ENCODE data around the gene GPRC5A.

The GPRC5A gene

DNA sequence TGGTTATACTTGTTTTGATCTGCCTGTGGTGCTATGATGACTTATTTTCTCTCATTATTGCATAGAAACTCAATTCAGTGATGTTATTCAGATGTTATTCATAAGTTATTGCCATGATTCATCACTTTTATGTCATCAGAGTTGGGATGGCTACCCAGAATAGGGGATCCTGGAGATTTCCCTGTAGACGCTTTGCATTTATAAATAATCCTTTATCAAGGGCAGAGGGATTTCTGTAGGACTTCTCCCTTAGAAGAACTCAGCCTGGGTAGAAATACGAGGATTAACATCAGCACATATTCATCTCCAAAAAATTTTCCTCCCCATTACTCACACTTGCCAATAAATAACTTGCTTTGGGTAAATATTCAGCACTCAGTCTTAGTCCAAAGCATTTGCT is 4.9 kb downstream of the GPRC5A start:
- TF ChIP-seq, protein P1, sequence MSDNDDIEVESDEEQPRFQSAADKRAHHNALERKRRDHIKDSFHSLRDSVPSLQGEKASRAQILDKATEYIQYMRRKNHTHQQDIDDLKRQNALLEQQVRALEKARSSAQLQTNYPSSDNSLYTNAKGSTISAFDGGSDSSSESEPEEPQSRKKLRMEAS (IDR thresholded peaks at IDR 0.05): no peak
- TF ChIP-seq CREB1 (IDR thresholded peaks at IDR 0.05; ENCODE audit: low read depth) (no peak), TCF12 (IDR thresholded peaks at IDR 0.05; ENCODE audit: low read depth) (no peak), RAD21 (IDR thresholded peaks at IDR 0.05; ENCODE audit: low read depth) (no peak), FOXM1 (IDR thresholded peaks at IDR 0.05; ENCODE audit: borderline replicate concordance, low read depth) (no peak), YY1 (IDR thresholded peaks at IDR 0.05; ENCODE audit: low read depth) (no peak), EGR1 (IDR thresholded peaks at IDR 0.05) (no peak), ZBTB7A (IDR thresholded peaks at IDR 0.05; ENCODE audit: low read depth) (no peak), NFIC (IDR thresholded peaks at IDR 0.05) (no peak), TAF1 (IDR thresholded peaks at IDR 0.05; ENCODE audit: low read depth) (no peak), TEAD4 (IDR thresholded peaks at IDR 0.05) (no peak), EP300 (IDR thresholded peaks at IDR 0.05; ENCODE audit: borderline replicate concordance) (no peak), CEBPB (IDR thresholded peaks at IDR 0.05) (no peak)
- TF ChIP-seq, protein P2, sequence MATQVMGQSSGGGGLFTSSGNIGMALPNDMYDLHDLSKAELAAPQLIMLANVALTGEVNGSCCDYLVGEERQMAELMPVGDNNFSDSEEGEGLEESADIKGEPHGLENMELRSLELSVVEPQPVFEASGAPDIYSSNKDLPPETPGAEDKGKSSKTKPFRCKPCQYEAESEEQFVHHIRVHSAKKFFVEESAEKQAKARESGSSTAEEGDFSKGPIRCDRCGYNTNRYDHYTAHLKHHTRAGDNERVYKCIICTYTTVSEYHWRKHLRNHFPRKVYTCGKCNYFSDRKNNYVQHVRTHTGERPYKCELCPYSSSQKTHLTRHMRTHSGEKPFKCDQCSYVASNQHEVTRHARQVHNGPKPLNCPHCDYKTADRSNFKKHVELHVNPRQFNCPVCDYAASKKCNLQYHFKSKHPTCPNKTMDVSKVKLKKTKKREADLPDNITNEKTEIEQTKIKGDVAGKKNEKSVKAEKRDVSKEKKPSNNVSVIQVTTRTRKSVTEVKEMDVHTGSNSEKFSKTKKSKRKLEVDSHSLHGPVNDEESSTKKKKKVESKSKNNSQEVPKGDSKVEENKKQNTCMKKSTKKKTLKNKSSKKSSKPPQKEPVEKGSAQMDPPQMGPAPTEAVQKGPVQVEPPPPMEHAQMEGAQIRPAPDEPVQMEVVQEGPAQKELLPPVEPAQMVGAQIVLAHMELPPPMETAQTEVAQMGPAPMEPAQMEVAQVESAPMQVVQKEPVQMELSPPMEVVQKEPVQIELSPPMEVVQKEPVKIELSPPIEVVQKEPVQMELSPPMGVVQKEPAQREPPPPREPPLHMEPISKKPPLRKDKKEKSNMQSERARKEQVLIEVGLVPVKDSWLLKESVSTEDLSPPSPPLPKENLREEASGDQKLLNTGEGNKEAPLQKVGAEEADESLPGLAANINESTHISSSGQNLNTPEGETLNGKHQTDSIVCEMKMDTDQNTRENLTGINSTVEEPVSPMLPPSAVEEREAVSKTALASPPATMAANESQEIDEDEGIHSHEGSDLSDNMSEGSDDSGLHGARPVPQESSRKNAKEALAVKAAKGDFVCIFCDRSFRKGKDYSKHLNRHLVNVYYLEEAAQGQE (IDR thresholded peaks at IDR 0.05; ENCODE audit: low read depth): no peak
- TF ChIP-seq, protein P3, sequence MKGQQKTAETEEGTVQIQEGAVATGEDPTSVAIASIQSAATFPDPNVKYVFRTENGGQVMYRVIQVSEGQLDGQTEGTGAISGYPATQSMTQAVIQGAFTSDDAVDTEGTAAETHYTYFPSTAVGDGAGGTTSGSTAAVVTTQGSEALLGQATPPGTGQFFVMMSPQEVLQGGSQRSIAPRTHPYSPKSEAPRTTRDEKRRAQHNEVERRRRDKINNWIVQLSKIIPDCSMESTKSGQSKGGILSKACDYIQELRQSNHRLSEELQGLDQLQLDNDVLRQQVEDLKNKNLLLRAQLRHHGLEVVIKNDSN (IDR thresholded peaks at IDR 0.05): no peak

DNA sequence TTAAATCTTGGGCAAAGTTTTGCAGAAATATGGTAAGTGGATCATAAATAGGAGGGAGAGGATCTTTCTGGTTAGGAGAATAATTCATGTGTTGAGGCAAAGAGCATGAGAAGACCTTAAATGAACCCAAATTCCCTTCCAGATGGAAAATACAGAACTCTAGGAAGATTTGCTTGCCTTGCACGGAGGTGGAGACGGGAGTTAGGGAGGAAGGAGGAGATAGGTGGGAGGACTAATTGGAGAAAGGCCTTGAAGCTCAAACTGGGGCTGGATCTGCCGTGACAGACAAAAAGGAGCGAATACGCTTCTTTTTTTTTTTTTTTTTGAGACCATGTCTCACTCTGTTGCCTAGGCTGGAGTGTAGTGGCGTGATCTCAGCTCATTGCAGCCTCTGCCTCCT is 5.9 kb downstream of the GPRC5A start:
- TF ChIP-seq ZBTB7A (IDR thresholded peaks at IDR 0.05; ENCODE audit: low read depth) (no peak), TAF1 (IDR thresholded peaks at IDR 0.05; ENCODE audit: low read depth) (no peak), YY1 (IDR thresholded peaks at IDR 0.05; ENCODE audit: low read depth) (no peak), CEBPB (IDR thresholded peaks at IDR 0.05) (no peak), TEAD4 (IDR thresholded peaks at IDR 0.05) (no peak), NFIC (IDR thresholded peaks at IDR 0.05) (no peak), FOXM1 (IDR thresholded peaks at IDR 0.05; ENCODE audit: borderline replicate concordance, low read depth) (no peak), TCF12 (IDR thresholded peaks at IDR 0.05; ENCODE audit: low read depth) (no peak), RAD21 (IDR thresholded peaks at IDR 0.05; ENCODE audit: low read depth) (no peak), EGR1 (IDR thresholded peaks at IDR 0.05) (no peak), CREB1 (IDR thresholded peaks at IDR 0.05; ENCODE audit: low read depth) (no peak), EP300 (IDR thresholded peaks at IDR 0.05; ENCODE audit: borderline replicate concordance) (no peak)
- TF ChIP-seq, protein P1 (IDR thresholded peaks at IDR 0.05): no peak
- TF ChIP-seq, protein P2 (IDR thresholded peaks at IDR 0.05; ENCODE audit: low read depth): no peak
- TF ChIP-seq, protein P3 (IDR thresholded peaks at IDR 0.05): no peak

DNA sequence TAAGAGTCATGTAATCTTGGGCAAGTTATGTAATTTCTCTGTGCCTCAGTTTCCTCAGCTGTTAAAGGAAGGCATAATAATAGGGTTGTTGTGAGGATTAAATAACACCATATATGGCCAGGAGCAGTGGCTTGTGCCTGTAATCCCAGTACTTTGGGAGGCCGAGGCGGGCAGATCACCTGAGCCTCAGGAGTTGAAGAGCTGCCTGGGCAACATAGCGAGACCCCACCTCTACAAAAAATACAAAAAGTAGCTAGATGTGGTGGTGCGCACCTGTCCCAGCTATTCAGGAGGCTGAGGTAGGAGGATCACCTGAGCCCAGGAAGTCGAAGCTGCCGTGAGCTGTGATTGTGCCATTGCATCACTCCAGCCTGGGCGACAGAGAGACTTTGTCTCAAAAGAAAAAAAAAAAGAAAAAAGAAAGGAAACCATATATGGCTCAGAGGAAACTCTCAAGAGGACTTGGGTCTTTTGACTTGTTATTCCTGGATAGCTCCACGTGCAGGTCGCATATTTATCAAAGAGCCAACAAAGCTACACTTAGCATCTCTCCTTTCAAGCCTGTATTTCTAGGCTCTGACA is 6.9 kb downstream of the GPRC5A start:
- TF ChIP-seq CEBPB (IDR thresholded peaks at IDR 0.05) (peak; percentile 70), ZBTB7A (IDR thresholded peaks at IDR 0.05; ENCODE audit: low read depth) (no peak)

DNA sequence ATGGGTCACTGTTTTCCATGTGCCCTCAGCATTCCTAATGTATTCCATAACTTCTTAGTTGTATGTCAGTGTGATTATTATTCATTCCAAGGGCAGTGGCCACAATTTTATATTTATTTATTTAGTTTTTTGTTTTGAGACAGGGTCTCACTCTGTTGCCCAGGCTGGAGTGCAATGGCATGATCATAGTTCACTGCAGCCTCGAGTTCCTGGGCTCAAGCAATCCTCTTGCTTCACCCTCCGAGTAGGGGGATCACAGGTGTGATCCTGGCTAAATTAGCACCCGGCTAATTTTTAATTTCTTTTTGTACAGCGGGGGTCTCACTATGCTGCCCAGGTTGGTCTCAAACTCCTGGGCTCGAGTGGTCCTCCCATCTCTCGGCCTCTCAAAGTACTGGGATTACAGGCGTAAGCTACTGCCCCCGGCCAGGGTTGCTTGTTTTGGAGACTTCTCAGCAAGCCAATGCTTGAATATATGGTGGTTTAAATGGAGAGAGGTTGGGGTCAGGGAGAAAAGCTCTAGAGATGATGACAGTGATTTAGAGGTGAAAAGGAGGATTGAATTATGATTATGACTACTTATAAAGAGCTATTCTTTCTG is 7.6 kb downstream of the GPRC5A start:
- TF ChIP-seq ZBTB7A (IDR thresholded peaks at IDR 0.05; ENCODE audit: low read depth) (no peak), RAD21 (IDR thresholded peaks at IDR 0.05; ENCODE audit: low read depth) (no peak), CEBPB (IDR thresholded peaks at IDR 0.05) (no peak), NFIC (IDR thresholded peaks at IDR 0.05) (no peak), EGR1 (IDR thresholded peaks at IDR 0.05) (no peak), YY1 (IDR thresholded peaks at IDR 0.05; ENCODE audit: low read depth) (no peak), CREB1 (IDR thresholded peaks at IDR 0.05; ENCODE audit: low read depth) (no peak)
- TF ChIP-seq, protein P2 (IDR thresholded peaks at IDR 0.05; ENCODE audit: low read depth): no peak
- TF ChIP-seq, protein P1 (IDR thresholded peaks at IDR 0.05): no peak

Measured in Ishikawa (cell line).